Peyer's patch (tissue), 4 donors: ENCODE results near the gene RHO. TPM values are rescaled to one million over a fixed set of nuclear protein-coding genes. Genes with fewer than 3 reads are reported as not detected.

Experiments
- DNase-seq, 3 donors: peaks; one replicate each; pipeline ENCODE4 v3.0.0-alpha.2; 2017 to 2019
- H3K27ac ChIP-seq, 4 donors: fragments of 200-600 bp; sonication (generic); one replicate each; pipeline ENCODE4 v1.5.1; 2016 to 2019
- H3K27me3 ChIP-seq, 2 donors: fragments of 200-600 bp; sonication (generic); one replicate each; pipeline ENCODE4 v1.5.1; 2019
- H3K36me3 ChIP-seq, 3 donors: fragments of 200-600 bp; sonication (generic); one replicate each; pipeline ENCODE4 v1.5.1; 2016 to 2019
- H3K4me1 ChIP-seq, 4 donors: fragments of 200-600 bp; sonication (generic); one replicate each; pipeline ENCODE4 v1.5.1; 2016 to 2019
- H3K4me3 ChIP-seq, 4 donors: fragments of 200-600 bp; sonication (generic); 1 replicate in 3 of 4; 2 replicates in 1 of 4; pipeline ENCODE4 v1.5.1; 2016 to 2019; ENCODE audit warnings: mild to moderate bottlenecking in 1 of 4
- H3K9me3 ChIP-seq, 4 donors: fragments of 200-600 bp; sonication (generic); one replicate each; pipeline ENCODE4 v1.5.1; 2016 to 2019; ENCODE audit warnings: mild to moderate bottlenecking in 1 of 4
- POLR2A ChIP-seq, 2 donors: fragments of 450-650 bp; IDR thresholded peaks; one replicate each; pipeline ENCODE4 v1.5.1; 2017; ENCODE audit warnings: antibody characterized with exemption in 2 of 2, mild to moderate bottlenecking in 2 of 2, moderate library complexity in 2 of 2
- total RNA-seq, 4 donors: library from RNA; depleted of rRNA; stranded (reverse); fragments of >200 nt; gene quantifications; one replicate each; pipeline ENCODE4 v1.1.0, GENCODE V29; 2016
- TF ChIP-seq, protein P1 (sequence below), 6 experiments: fragments of 450-650 bp in 4 of 6; fragments of 200-600 bp in 2 of 6; sonication (generic) in 1 of 6; IDR thresholded peaks; one replicate each; pipeline ENCODE4 v1.5.1; 2017 to 2019; ENCODE audit warnings: antibody characterized with exemption in 6 of 6, mild to moderate bottlenecking in 3 of 6, moderate library complexity in 1 of 6

The RHO gene
- total RNA-seq, 4 donors from 2014 or later: not detected

DNA sequence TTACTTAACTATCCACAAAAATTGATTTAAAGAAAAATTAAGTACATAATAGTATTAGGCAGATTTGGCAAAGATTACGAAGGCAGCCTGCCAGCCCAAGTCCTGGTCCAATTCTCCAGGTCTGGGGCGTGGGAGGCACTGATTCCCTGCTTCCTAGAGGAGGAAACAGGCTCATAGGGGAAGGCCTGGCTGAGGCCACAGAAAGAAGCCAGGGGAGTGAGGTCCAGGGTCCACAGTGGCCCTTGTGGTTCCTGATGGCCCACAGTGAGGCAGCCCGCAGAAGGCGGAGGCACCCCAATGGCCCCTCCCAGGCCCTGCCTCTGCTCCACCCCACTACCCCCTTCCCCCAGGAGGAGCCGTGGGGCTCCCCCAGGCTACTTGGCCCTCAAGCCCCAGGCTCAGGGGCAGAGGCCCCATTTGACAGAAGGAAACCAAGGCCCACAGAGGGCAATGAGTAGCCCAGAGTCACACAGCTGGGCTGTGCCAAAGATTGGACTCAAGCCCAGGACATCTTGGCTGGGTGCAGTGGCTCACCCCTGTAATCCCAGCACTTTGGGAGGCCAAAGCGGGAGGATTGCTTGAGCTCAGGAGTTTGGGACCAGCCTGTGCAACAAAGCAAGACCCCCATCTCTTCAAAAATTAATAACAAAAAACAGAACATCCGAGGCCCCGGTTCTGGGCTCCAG is 35.6 kb downstream of the RHO start:
- H3K4me1 ChIP-seq: peaks cover 0 to 38% (median 0%) of the 10 kb centered on the region in 4 donors
- no peak for DNase-seq
- TF ChIP-seq, protein P1, sequence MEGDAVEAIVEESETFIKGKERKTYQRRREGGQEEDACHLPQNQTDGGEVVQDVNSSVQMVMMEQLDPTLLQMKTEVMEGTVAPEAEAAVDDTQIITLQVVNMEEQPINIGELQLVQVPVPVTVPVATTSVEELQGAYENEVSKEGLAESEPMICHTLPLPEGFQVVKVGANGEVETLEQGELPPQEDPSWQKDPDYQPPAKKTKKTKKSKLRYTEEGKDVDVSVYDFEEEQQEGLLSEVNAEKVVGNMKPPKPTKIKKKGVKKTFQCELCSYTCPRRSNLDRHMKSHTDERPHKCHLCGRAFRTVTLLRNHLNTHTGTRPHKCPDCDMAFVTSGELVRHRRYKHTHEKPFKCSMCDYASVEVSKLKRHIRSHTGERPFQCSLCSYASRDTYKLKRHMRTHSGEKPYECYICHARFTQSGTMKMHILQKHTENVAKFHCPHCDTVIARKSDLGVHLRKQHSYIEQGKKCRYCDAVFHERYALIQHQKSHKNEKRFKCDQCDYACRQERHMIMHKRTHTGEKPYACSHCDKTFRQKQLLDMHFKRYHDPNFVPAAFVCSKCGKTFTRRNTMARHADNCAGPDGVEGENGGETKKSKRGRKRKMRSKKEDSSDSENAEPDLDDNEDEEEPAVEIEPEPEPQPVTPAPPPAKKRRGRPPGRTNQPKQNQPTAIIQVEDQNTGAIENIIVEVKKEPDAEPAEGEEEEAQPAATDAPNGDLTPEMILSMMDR (IDR thresholded peaks at IDR 0.05): no peak
- no peak for TF ChIP-seq POLR2A (IDR thresholded peaks at IDR 0.05)
- H3K4me3 ChIP-seq: no peak overlapping the region
- peaks cover 0 to 11% (median 0%) of the 10 kb centered on the region in 3 donors for H3K36me3 ChIP-seq
- H3K27ac ChIP-seq: peak overlapping the region in 3 of 4 donors; percentile 4 to 13 (median 6)
- H3K27me3 ChIP-seq: no peaks in the 10 kb centered on the region
- H3K9me3 ChIP-seq: no peaks in the 10 kb centered on the region

DNA sequence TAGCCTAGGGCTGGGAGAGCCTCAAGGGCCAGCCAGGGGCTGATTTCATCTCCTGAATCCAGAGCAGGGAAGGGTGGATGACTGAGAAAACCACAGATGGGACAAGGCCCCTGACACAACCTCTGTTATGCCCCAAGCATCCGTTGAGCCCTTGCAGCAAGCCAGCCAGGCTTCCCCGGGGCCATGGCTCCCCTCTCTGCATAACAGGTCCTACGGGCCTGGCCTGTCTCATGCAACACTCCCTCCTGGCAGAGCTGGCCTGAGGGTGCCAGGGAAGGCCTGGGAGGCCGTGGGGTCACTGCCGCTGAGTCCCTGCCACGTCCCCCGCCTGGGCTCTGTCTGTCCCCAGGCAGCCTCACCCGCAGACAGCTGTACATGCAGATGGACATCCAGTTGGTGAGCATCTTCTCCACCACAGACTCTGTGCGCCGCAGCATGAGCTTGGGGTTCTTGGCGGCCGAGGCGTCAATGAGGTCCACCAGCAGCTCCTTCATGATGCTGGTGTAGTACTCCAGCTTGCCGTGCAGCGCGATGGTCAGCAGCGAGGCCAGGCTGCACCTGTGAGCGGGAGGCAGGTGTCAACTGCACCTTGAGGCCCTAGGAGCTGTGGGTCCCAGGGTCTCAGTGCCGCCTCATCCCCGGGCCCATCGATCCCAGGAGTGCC is 36.7 kb downstream of the RHO start:
- TF ChIP-seq, protein P1 (IDR thresholded peaks at IDR 0.05): no peak
- no peak for TF ChIP-seq POLR2A (IDR thresholded peaks at IDR 0.05)
- Histone ChIP-seq H3K36me3 (peaks cover 0 to 15% (median 0%) of the 10 kb centered on the region in 3 donors), H3K27me3 (no peaks in the 10 kb centered on the region), H3K27ac (peak overlapping the region in 2 of 4 donors; percentile 4 to 13), H3K4me3 (no peak overlapping the region), H3K4me1 (peaks cover 0 to 26% (median 0%) of the 10 kb centered on the region in 4 donors), H3K9me3 (no peaks in the 10 kb centered on the region)
- DNase-seq: no peak

DNA sequence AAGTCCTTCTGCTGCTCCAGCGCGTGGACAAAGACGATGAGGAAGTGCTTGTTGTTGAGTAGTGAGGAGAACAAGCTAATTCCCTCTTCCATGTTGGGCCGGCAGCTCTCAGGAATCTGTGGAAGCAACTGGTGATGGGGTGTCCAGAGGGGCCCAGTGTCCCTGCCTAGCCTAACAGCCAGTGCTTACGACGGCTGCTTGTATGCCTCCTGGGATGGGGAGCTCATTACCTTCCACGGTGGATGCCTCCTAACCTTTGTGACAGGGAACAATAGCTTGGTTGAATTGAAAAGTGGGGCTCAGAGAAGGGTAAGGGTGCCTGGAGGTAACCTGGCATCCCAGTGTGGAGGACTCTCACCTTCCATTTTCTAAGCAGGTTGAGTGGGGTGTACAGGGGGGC is 37.5 kb downstream of the RHO start:
- TF ChIP-seq, protein P1 (IDR thresholded peaks at IDR 0.05): no peak
- no peak for TF ChIP-seq POLR2A (IDR thresholded peaks at IDR 0.05)
- Histone ChIP-seq H3K4me3 (no peak overlapping the region), H3K36me3 (peaks cover 0 to 15% (median 0%) of the 10 kb centered on the region in 3 donors), H3K9me3 (no peaks in the 10 kb centered on the region), H3K27ac (no peak overlapping the region), H3K27me3 (no peaks in the 10 kb centered on the region), H3K4me1 (peaks cover 0 to 20% (median 0%) of the 10 kb centered on the region in 4 donors)
- DNase-seq: no peak

DNA sequence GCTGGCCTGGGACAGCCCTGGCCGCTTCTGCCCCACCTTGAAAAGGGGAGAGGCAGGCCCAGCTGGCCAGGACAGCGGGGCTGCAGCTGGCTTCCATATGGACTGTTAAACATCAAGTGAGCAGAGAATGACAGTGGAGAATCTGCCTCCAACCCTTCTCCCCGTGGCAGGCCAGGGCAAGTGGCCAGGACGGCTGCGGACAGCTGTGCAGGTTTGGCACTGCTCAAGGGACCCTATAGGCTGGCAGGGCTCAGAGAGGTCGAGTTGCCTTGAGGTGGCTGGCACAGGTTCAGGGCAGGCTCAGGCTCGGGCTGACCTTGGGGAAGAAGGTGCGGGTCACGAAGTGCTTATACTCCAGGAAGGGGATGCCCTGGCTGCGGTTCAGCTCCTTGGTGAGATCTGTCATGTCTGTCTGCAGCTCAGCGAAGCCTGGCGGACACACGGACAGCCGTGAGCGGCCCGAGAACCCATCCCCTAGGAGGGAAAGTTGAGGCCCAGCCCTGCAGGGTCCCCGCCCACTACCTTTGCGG is 38.8 kb downstream of the RHO start:
- Histone ChIP-seq H3K4me3 (no peak overlapping the region), H3K9me3 (no peaks in the 10 kb centered on the region), H3K4me1 (peaks cover 0 to 11% (median 0%) of the 10 kb centered on the region in 4 donors), H3K36me3 (peaks cover 0 to 23% (median 0%) of the 10 kb centered on the region in 3 donors), H3K27me3 (no peaks in the 10 kb centered on the region), H3K27ac (peak overlapping the region in 1 of 4 donors; percentile 9)
- TF ChIP-seq, protein P1 (IDR thresholded peaks at IDR 0.05): no peak
- TF ChIP-seq POLR2A (IDR thresholded peaks at IDR 0.05): no peak
- no peak for DNase-seq

DNA sequence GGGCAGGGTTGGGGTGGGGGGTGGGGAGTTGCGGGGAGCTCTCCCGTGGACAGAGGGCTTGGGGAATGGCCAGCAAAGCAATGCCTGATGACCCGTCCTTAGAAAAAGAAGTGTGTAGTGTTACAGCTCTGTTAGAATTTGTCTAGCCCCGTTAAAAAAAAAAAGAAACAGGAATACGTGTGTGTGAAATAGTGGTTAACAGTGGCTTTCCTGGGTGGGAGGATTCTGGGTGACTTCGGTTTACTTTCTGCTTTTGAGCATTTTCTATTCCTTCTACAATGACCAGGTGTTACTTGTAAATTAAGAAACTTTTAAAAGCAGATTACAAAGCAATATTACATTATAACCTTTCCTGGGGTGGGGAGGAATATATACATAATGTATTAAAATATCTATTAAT is 39.5 kb downstream of the RHO start:
- H3K27ac ChIP-seq: no peak overlapping the region
- peaks cover 0 to 18% (median 0%) of the 10 kb centered on the region in 3 donors for H3K36me3 ChIP-seq
- TF ChIP-seq POLR2A (IDR thresholded peaks at IDR 0.05): no peak
- H3K4me3 ChIP-seq: no peak overlapping the region
- H3K4me1 ChIP-seq: peaks cover 0 to 11% (median 0%) of the 10 kb centered on the region in 4 donors
- no peaks in the 10 kb centered on the region for H3K27me3 ChIP-seq
- no peaks in the 10 kb centered on the region for H3K9me3 ChIP-seq
- no peak for DNase-seq

DNA sequence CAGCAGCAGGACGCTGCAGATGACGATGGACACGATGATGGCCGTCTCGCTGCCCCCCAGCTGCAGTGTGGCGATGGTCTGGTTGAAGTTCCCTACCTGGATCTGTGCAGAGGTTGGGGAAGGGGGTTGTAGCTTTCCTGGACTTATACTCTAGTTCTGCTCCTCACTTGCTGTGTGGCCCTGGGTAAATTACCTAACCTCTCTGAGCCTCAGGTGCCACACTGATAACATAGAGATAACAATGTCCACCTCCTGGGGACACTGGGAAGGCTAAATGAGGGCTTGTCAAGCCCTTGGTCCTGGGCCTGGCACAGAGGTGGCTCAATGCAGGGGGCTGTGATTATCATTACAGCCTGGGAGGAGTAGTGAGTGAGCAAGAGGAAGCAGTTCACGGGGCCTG is 41.4 kb downstream of the RHO start:
- H3K9me3 ChIP-seq: no peaks in the 10 kb centered on the region
- H3K27ac ChIP-seq: no peak overlapping the region
- H3K4me3 ChIP-seq: no peak overlapping the region
- no peaks in the 10 kb centered on the region for H3K27me3 ChIP-seq
- H3K36me3 ChIP-seq: peaks cover 0 to 17% (median 0%) of the 10 kb centered on the region in 3 donors
- H3K4me1 ChIP-seq: peaks cover 0 to 11% (median 0%) of the 10 kb centered on the region in 4 donors
- TF ChIP-seq, protein P1 (IDR thresholded peaks at IDR 0.05): no peak
- TF ChIP-seq POLR2A (IDR thresholded peaks at IDR 0.05): no peak
- DNase-seq: no peak
